Measurements from ENCODE around the gene WNT7B.

DNA sequence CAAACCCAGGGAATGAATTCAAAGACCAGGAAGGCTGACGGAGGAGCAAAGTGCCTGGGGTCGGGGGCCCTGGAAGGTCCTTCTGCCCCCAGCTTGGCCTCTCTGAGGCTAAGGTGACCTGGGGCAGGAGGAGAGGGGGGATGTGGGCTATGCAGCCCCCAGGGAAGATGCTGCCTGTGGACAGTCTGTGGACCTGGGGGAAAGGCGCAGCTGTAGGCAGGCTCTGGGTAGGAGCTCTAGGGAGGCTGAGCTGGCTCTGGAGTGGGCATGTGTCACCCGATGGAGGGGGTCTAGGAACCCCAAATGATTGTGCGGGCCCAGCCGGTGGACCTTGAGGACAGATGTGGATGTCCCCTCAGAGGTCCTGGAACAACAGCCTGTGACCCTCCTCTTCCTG lies 42.8 kb downstream of the WNT7B start:
- no peak for TF ChIP-seq POLR2AphosphoS5 (IDR thresholded peaks at IDR 0.05)
- TF ChIP-seq CTCF (IDR thresholded peaks at IDR 0.05), result no peak
- TF ChIP-seq POLR2A (IDR thresholded peaks at IDR 0.05), result no peak
- no peak for TF ChIP-seq EP300 (IDR thresholded peaks at IDR 0.05)

Data from suprapubic skin (tissue), 4 donors.